Mucosa of rectum (tissue), 2 donors: Measurements from ENCODE around the gene ARMC9.

Experiments
- H3K27ac ChIP-seq, 2 donors: one replicate each; pipeline ENCODE4 v1.7.0; 2013; ENCODE audit warnings: inconsistent platforms in 2 of 2, low read depth in 2 of 2, low read length in 2 of 2
- H3K27me3 ChIP-seq, 2 donors: one replicate each; pipeline ENCODE4 v1.7.0; 2013; ENCODE audit warnings: low read length in 2 of 2; ENCODE audit not compliant: control insufficient read depth in 2 of 2, insufficient read depth in 2 of 2
- H3K36me3 ChIP-seq, 2 donors: one replicate each; pipeline ENCODE4 v1.7.0; 2013; ENCODE audit warnings: low read length in 2 of 2; ENCODE audit not compliant: control insufficient read depth in 2 of 2, insufficient read depth in 2 of 2
- H3K4me1 ChIP-seq, 2 donors: one replicate each; pipeline ENCODE4 v1.7.0; 2013; ENCODE audit warnings: low read length in 2 of 2, mild to moderate bottlenecking in 1 of 2; ENCODE audit not compliant: control insufficient read depth in 2 of 2, insufficient read depth in 2 of 2
- H3K4me3 ChIP-seq, 2 donors: one replicate each; pipeline ENCODE4 v1.7.0; 2013; ENCODE audit warnings: low read length in 2 of 2
- H3K9ac ChIP-seq, 2 donors: one replicate each; pipeline ENCODE4 v1.7.0; 2013; ENCODE audit warnings: low read length in 2 of 2, low read depth in 1 of 2, mild to moderate bottlenecking in 1 of 2
- H3K9me3 ChIP-seq, 2 donors: one replicate each; pipeline ENCODE4 v1.7.0; 2013; ENCODE audit warnings: low read length in 2 of 2; ENCODE audit not compliant: control insufficient read depth in 2 of 2
- donor health status: healthy.
- donor health status: Normal muscosa, but diverticular disease.

ARMC9 gene

GRCh38 chr2:231384109-231384435 lies 185.6 kb downstream of the ARMC9 start:
- no peaks in the 10 kb centered on the region for H3K36me3 ChIP-seq
- peak overlapping the region; percentile 65 to 81 for H3K27ac ChIP-seq
- no peak overlapping the region for H3K9ac ChIP-seq
- no peak overlapping the region for H3K4me3 ChIP-seq
- H3K27me3 ChIP-seq: no peaks in the 10 kb centered on the region
- H3K9me3 ChIP-seq: no peaks in the 10 kb centered on the region
- peaks cover 19 to 21% of the 10 kb centered on the region in 2 donors for H3K4me1 ChIP-seq

DNA sequence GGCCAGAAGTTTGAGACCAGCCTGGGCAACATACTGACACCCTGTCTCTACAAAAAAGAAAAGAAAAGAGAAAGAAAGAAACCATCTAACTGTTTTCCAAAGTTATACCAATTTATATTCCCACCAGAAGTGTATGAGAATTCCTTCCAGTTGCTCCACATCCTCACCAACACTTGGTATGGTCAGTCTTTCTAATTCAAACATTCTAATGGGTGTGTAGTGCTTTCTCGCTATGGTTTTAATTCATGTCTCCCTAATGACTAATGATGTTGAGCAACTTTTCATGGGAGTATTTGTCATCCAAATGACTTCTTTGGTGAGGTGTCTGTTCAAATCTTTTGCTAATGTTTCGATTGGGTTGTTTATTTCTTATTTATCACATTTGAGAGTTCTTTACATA lies 186.5 kb downstream of the ARMC9 start:
- Histone ChIP-seq H3K36me3 (no peaks in the 10 kb centered on the region), H3K4me1 (peaks cover 11 to 16% of the 10 kb centered on the region in 2 donors), H3K4me3 (no peak overlapping the region)

GRCh38 chr2:231385429-231385828 lies 187.0 kb downstream of the ARMC9 start:
- no peak overlapping the region for H3K9ac ChIP-seq
- no peaks in the 10 kb centered on the region for H3K36me3 ChIP-seq
- H3K4me3 ChIP-seq: no peak overlapping the region
- no peaks in the 10 kb centered on the region for H3K9me3 ChIP-seq
- no peak overlapping the region for H3K27ac ChIP-seq
- H3K4me1 ChIP-seq: peaks cover 7 to 13% of the 10 kb centered on the region in 2 donors
- H3K27me3 ChIP-seq: no peaks in the 10 kb centered on the region

More for the DNA sequence above, 186.5 kb downstream of the ARMC9 start:
- Histone ChIP-seq H3K27me3 (no peaks in the 10 kb centered on the region), H3K9me3 (no peaks in the 10 kb centered on the region), H3K27ac (no peak overlapping the region), H3K9ac (no peak overlapping the region)

DNA sequence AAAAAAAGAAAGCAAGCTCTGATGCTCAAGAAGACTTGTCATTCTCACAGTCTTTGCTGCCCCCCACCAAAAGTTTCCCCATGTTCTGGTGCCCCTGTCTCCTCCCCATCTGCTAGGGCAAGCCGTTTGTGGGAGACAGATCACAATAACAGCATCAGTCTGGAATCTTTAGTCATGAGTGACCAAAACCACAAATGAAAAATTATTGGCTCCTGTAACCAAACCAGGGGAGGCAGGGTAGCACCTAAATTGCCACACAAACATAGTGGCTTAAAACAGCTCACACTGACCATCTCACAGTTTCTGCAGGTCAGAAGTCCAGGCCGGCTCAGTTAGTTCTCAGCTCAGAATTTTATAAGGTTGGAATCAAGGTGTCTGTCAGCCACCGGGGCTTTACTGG lies 188.0 kb downstream of the ARMC9 start:
- Histone ChIP-seq H3K9me3 (no peaks in the 10 kb centered on the region), H3K4me1 (peaks cover 9 to 11% of the 10 kb centered on the region in 2 donors), H3K27me3 (no peaks in the 10 kb centered on the region), H3K9ac (no peak overlapping the region), H3K27ac (no peak overlapping the region), H3K36me3 (no peaks in the 10 kb centered on the region), H3K4me3 (no peak overlapping the region)

DNA sequence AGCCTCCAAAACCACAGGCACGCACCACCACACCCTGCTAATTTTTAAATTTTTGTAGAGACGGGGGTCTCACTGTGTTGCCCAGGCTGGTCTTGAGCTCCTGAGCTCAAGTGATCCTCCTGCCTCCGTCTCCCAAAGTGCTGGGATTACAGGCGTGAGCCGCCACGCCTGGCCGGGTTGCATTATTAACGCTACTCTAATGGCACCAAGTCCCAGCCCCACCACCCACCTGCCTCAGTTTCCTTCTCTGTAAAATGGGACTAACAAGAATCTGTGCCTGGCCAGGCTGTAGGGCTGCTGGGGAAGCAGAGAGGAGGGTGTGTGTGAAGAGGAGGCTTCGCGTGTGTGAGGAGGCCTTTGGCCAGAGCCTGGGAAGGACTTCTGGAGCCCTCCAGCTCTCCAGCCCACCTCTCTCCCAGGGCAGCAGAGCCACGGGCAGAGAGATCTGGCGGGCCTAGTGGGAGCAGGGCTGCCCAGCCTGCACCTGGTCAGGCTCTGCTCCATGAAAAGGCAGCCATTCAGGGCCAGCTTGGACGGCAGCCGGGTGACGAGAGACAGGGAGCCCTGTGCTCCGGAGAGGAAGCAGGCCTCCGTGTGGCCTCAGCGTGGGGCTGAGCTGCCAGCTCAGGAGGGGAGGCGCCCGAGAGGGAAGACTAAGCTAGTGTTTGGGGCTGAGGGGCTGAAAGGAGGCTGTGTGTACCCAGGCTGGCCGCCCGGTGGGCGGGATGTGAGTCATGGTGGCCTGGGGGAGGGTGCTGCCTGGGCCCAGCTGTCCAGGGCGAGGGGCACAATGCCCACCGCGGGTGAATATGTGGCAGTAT lies 189.7 kb downstream of the ARMC9 start:
- no peak overlapping the region for H3K27ac ChIP-seq
- H3K4me1 ChIP-seq: peaks cover 8 to 12% of the 10 kb centered on the region in 2 donors
- no peak overlapping the region for H3K9ac ChIP-seq
- H3K36me3 ChIP-seq: no peaks in the 10 kb centered on the region
- no peaks in the 10 kb centered on the region for H3K27me3 ChIP-seq
- no peak overlapping the region for H3K4me3 ChIP-seq
- H3K9me3 ChIP-seq: no peaks in the 10 kb centered on the region

- Histone ChIP-seq H3K9ac (no peak overlapping the region), H3K27ac (no peak overlapping the region), H3K9me3 (no peaks in the 10 kb centered on the region), H3K4me1 (peaks cover 7 to 10% of the 10 kb centered on the region in 2 donors), H3K27me3 (no peaks in the 10 kb centered on the region), H3K4me3 (no peak overlapping the region), H3K36me3 (no peaks in the 10 kb centered on the region)
Observed at GRCh38 chr2:231388725-231389346, 190.4 kb downstream of the ARMC9 start.

GRCh38 chr2:231390667-231391066 lies 192.2 kb downstream of the ARMC9 start:
- peaks cover 16 to 21% of the 10 kb centered on the region in 2 donors for H3K4me1 ChIP-seq
- peak overlapping the region in 1 of 2 donors; percentile 17 for H3K9ac ChIP-seq
- no peak overlapping the region for H3K27ac ChIP-seq
- H3K4me3 ChIP-seq: no peak overlapping the region
- H3K36me3 ChIP-seq: no peaks in the 10 kb centered on the region
- H3K9me3 ChIP-seq: no peaks in the 10 kb centered on the region
- H3K27me3 ChIP-seq: peaks cover 5 to 7% of the 10 kb centered on the region in 2 donors

DNA sequence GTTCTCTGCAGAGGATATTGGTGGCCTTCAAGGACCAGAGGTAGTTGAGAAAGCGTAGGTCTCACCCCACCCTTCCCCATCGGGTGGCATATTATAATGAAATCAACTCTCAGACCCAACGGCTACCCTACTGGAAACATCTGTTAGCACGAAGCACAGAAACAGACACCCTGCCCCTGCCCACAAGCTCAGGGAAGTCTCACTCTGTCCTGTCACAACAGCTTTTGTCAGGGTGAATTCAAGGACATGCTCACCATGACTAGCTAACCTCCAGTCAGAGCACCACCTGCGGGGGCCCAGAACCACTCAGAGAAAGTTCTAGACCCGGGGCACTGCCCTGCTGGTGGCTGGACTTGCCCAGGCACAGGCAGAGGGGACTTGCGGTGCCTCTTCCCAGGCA lies 193.6 kb downstream of the ARMC9 start:
- Histone ChIP-seq H3K9me3 (no peaks in the 10 kb centered on the region), H3K27ac (no peak overlapping the region), H3K36me3 (peaks cover 0 to 2% of the 10 kb centered on the region in 2 donors), H3K27me3 (peaks cover 5 to 7% of the 10 kb centered on the region in 2 donors), H3K9ac (no peak overlapping the region), H3K4me1 (peaks cover 18 to 23% of the 10 kb centered on the region in 2 donors), H3K4me3 (no peak overlapping the region)

GRCh38 chr2:231392431-231393148 lies 194.2 kb downstream of the ARMC9 start:
- no peak overlapping the region for H3K9ac ChIP-seq
- H3K27ac ChIP-seq: peak overlapping the region; percentile 14 to 48
- peaks cover 0 to 2% of the 10 kb centered on the region in 2 donors for H3K36me3 ChIP-seq

More at GRCh38 chr2:231392431-231393148, 194.2 kb downstream of the ARMC9 start:
- H3K9me3 ChIP-seq: no peaks in the 10 kb centered on the region
- H3K4me3 ChIP-seq: no peak overlapping the region
- H3K4me1 ChIP-seq: peaks cover 21 to 29% of the 10 kb centered on the region in 2 donors
- H3K27me3 ChIP-seq: peaks cover 5 to 7% of the 10 kb centered on the region in 2 donors
